Duodenal mucosa (tissue), 2 donors: Measurements from ENCODE around the gene NKX6-2.
"Not testable (repeated sequence)": the region's sequence is repeated elsewhere in the genome, so short reads cannot be mapped to it uniquely, and the experiment has no call there.

ENCODE experiments used
- H3K27ac ChIP-seq: one replicate; pipeline ENCODE4 v1.7.0; 2013; ENCODE audit warnings: low read depth, low read length
- H3K27me3 ChIP-seq, 2 donors: one replicate each; pipeline ENCODE4 v1.7.0; 2013; ENCODE audit warnings: low read length in 2 of 2, control low read depth in 1 of 2; ENCODE audit not compliant: insufficient read depth in 2 of 2, control insufficient read depth in 1 of 2
- H3K36me3 ChIP-seq, 2 donors: one replicate each; pipeline ENCODE4 v1.7.0; 2013; ENCODE audit warnings: low read length in 2 of 2, control low read depth in 1 of 2; ENCODE audit not compliant: insufficient read depth in 2 of 2, control insufficient read depth in 1 of 2
- H3K4me1 ChIP-seq, 2 donors: one replicate each; pipeline ENCODE4 v1.7.0; 2013; ENCODE audit warnings: low read length in 2 of 2, control low read depth in 1 of 2; ENCODE audit not compliant: insufficient read depth in 2 of 2, control insufficient read depth in 1 of 2
- H3K4me3 ChIP-seq, 2 donors: one replicate each; pipeline ENCODE4 v1.7.0; 2013; ENCODE audit warnings: low read length in 2 of 2, low read depth in 1 of 2
- H3K9ac ChIP-seq, 2 donors: one replicate each; pipeline ENCODE4 v1.7.0; 2013; ENCODE audit warnings: low read length in 2 of 2, low read depth in 1 of 2
- H3K9me3 ChIP-seq, 2 donors: one replicate each; pipeline ENCODE4 v1.7.0; 2013; ENCODE audit warnings: low read length in 2 of 2, control low read depth in 1 of 2; ENCODE audit not compliant: control insufficient read depth in 1 of 2

Gene NKX6-2

DNA sequence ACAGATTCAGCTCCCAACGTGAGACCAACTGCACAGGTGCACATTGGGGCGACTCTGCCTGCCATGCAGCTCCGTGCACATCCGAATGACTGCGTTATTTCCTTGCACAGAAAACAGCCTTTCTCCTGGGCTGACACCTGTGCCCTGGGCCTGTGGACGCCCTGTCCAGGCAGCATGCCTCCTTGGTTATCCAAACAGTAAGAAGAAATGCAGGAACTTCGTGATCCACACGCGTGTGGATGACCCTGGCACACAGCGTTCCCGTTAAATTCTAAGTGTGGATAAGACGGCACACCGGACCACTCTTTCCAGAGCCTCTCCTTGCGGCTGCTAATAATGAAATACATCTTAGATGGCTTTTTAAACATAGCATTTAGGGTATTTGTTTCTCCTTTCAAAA is 39.6 kb downstream of the NKX6-2 start:
- Histone ChIP-seq H3K4me1 (no peaks in the 10 kb centered on the region), H3K9me3 (no peaks in the 10 kb centered on the region), H3K27ac (no peak overlapping the region), H3K9ac (no peak overlapping the region), H3K27me3 (no peaks in the 10 kb centered on the region), H3K36me3 (peaks cover 0 to 25% of the 10 kb centered on the region in 2 donors), H3K4me3 (no peak overlapping the region)

DNA sequence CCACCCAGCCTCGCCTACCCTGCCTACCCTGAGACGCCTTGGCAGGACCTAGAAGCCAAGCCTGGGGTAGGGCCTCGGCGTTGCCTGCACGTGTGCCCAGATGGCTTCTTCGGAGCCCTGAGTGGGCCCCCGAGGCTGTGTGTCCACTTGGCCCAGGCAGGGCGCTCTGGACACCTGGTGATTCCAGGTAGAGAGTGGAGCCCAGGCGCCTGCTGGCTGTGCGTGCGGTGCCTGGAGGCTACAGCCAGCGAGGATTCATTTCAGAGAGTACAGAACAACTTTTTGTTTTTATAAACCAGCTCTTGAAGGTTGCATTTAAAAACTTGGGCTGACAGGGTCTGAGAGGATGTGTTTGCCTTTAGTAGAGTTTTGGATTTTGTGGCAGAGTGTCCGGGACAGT is 40.0 kb downstream of the NKX6-2 start:
- Histone ChIP-seq H3K4me1 (no peaks in the 10 kb centered on the region), H3K9me3 (no peaks in the 10 kb centered on the region), H3K36me3 (peaks cover 0 to 27% of the 10 kb centered on the region in 2 donors), H3K27me3 (no peaks in the 10 kb centered on the region), H3K27ac (no peak overlapping the region), H3K4me3 (no peak overlapping the region), H3K9ac (no peak overlapping the region)

DNA sequence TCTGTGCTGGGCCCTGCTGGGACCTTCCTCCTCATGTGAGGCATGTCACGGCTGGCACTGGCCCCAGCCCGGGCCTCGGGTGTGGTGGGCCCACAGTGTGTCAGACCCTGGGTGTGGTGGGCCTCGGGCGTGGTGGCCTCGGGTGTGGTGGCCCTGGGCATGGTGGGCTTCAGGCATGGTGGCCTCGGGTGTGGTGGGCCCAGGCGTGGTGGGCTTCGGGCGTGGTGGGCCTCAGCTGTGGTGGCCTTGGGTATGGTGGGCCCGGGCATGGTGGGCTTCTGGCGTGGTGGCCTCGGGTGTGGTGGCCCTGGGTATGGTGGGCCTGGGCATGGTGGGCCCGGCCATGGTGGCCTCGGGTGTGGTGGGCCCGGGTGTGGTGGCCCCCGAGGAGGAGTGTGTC is 40.4 kb downstream of the NKX6-2 start:
- Histone ChIP-seq H3K9me3 (no peaks in the 10 kb centered on the region), H3K27me3 (no peaks in the 10 kb centered on the region), H3K4me1 (no peaks in the 10 kb centered on the region), H3K36me3 (peaks cover 0 to 22% of the 10 kb centered on the region in 2 donors), H3K27ac (no peak overlapping the region), H3K9ac (no peak overlapping the region), H3K4me3 (no peak overlapping the region)

DNA sequence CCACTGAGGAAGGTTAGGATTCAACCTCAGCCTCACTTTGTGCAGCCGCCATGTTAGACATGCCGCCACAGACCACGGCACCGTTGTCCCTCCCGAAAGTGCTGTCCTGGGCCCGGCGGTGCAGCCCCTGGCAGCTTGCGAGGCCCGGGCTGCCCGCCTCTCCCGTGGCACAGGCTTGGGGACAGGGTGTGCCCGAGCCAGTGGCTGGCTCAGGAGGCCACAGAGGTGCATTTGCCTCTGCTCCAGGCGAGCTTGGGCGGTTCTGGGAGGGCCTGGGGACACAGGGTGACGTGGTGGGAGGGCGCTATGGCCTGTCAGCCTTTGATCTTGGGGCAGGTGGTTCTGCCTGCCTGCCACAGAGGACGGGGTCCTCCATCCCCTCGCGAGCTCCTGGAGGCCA is 41.1 kb downstream of the NKX6-2 start:
- Histone ChIP-seq H3K27me3 (no peaks in the 10 kb centered on the region), H3K4me3 (no peak overlapping the region), H3K4me1 (peaks cover 0 to 3% of the 10 kb centered on the region in 2 donors), H3K27ac (no peak overlapping the region), H3K9ac (no peak overlapping the region), H3K36me3 (peaks cover 0 to 15% of the 10 kb centered on the region in 2 donors), H3K9me3 (no peaks in the 10 kb centered on the region)

DNA sequence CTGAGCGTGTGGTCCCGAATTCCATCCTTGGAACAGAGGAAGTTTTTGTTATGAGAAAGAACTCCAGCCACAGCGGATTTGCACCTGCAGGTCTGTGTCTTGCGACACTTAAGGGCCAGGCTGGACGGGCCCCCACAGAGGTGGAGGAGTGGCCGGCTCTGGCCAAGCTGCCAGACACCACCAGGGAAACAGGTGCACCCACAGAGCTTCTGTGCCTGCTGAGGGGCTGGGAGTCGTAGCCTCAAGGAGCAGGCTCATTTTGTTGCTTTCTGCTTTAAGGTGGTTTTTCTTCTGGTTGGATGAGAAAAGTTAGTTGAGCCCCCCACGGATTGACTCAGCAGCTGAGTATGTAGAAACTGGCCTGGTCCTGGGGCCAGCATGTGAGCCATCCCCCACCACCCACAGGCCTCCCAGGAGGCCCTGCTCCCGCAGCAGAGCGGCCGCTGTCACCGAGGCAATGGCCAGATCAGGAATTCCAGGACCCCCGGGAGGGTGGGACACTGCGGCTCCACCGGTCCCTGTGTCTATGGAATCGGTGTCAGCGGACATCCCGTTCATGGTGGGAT is 41.9 kb downstream of the NKX6-2 start:
- Histone ChIP-seq H3K36me3 (peaks cover 0 to 11% of the 10 kb centered on the region in 2 donors), H3K9me3 (no peaks in the 10 kb centered on the region), H3K27ac (no peak overlapping the region), H3K9ac (no peak overlapping the region), H3K4me3 (no peak overlapping the region), H3K27me3 (no peaks in the 10 kb centered on the region), H3K4me1 (peaks cover 0 to 3% of the 10 kb centered on the region in 2 donors)

DNA sequence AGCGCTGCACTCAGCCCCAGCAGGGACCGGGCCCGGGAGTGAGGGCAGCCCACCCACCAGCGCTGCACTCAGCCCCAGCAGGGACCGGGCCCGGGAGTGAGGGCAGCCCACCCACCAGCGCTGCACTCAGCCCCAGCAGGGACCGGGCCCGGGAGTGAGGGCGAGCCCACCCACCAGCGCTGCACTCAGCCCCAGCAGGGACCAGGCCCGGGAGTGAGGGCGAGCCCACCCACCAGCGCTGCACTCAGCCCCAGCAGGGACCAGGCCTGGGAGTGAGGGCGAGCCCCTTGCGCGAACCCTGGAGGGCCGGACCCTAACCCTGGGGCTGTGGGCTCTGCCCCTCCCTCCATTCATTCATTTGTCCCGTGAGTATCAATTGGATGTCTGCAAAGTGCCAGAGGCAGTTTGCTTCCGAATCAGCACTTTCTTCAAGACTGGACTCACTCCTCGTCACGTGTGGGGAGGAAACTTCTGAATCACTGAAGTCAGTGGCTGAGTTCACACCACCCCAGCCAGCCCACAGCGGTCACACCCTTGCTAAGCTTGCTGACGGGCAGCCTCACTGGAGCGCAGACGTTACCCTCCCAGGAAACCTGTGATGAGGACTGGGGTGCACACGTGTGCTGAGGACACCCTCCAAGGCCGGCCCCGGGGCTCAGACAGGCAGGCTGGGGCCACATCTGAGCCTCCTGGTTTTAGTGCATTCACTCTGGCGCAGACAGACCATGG is 42.6 kb downstream of the NKX6-2 start:
- H3K27ac ChIP-seq, H3K27me3 ChIP-seq, H3K4me1 ChIP-seq, H3K9me3 ChIP-seq, H3K9ac ChIP-seq, H3K4me3 ChIP-seq: not testable (repeated sequence)
- peaks cover 0 to 11% of the 10 kb centered on the region in 2 donors for H3K36me3 ChIP-seq

DNA sequence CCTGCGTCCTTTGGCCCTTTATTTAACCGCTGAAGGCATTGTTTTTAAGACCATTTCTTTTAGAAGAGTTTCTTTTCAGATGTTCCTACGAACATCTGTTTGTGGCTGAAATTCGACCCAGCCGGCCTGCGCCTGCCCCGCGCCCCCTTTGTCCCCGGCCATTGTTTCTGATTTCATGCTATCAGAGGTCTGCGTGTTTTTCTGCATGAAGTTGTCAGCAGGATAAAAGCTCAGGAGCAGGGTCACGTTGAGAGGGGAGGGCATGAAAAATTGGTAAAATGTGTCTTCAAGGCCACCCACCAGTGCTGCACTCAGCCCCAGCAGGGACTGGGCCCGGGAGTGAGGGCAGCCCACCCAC is 43.1 kb downstream of the NKX6-2 start:
- H3K4me1 ChIP-seq: peaks cover 0 to 3% of the 10 kb centered on the region in 2 donors
- no peak overlapping the region for H3K9ac ChIP-seq
- no peak overlapping the region for H3K4me3 ChIP-seq
- no peaks in the 10 kb centered on the region for H3K9me3 ChIP-seq
- H3K27me3 ChIP-seq: no peaks in the 10 kb centered on the region
- H3K36me3 ChIP-seq: peaks cover 0 to 11% of the 10 kb centered on the region in 2 donors
- H3K27ac ChIP-seq: no peak overlapping the region

DNA sequence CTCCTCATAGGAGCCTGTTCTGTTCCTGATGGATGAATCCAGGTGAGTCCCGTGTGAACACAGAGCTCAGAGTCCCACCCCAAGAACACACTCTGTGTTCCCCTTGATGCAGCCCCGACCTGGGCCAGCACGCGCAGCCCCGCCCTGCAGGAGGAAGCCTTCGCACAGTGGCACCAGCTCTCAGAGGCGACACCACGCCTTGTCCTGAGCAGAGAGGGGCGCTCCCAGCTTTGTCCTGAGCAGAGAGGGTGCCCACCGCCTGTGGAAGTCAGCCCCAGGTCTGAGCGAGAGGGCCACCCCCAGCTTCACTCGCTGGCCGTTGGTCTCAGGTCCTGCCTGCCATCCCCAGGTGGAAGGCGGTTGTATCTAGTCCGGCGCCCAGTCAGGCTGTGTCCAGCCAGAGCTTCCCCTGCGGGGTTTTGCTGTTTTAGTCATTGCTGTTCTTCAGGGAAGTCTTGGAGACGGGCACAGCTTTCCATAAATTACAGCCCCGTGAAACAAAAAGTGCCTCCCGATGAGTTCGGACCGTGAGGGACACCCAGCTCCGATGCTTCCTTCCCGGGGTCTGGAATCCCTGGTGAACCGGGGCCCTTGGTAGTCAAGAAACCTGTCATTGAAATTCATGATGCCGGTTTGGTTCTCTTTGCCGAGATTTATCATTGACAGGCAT is 43.6 kb downstream of the NKX6-2 start:
- Histone ChIP-seq H3K4me1 (peaks cover 0 to 3% of the 10 kb centered on the region in 2 donors), H3K4me3 (no peak overlapping the region), H3K27ac (no peak overlapping the region), H3K9me3 (no peaks in the 10 kb centered on the region), H3K36me3 (peaks cover 0 to 11% of the 10 kb centered on the region in 2 donors), H3K9ac (no peak overlapping the region), H3K27me3 (no peaks in the 10 kb centered on the region)

DNA sequence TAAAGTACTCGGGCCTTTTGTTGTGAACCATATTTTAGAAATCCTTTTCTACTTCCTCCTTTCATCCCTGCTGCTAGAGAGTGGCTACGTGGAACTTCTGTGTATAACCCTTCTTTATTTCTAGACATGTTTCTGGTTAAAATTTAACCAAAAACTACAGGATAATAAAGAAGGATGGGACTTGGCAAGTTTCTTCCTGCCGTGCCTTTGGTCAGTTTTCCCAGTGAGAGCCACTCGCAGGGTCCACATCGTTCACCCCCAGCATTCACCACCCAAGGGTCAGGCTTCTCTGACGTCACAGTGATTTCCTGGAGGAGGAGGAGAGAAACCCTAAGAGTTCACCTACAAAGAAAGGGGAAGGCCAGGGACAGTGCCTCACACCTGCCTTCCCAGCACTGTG is 45.4 kb downstream of the NKX6-2 start:
- Histone ChIP-seq H3K4me3 (no peak overlapping the region), H3K9ac (no peak overlapping the region), H3K4me1 (peaks cover 0 to 3% of the 10 kb centered on the region in 2 donors), H3K36me3 (peaks cover 4 to 19% of the 10 kb centered on the region in 2 donors), H3K27me3 (no peaks in the 10 kb centered on the region), H3K27ac (no peak overlapping the region), H3K9me3 (no peaks in the 10 kb centered on the region)

DNA sequence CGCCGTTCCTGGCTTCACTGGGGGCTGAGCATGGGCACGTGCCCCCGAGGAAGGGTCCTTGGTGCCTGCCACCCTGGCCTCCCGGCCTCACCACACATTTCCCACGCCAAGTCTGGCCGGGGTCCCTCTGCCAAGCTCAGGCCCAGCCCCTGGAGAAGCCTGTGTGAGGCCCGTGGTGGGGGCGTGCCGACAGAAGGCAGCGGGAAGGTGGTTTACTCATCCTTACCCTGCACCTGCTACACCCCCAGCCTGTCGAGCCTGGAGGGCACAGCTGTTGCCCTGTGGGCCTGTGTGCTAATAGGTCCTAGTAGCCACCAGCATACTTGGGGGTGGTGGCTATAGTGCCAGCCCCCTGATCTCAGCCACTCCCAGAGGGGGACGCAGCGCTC is 46.7 kb downstream of the NKX6-2 start:
- Histone ChIP-seq H3K4me3 (no peak overlapping the region), H3K9ac (no peak overlapping the region), H3K36me3 (peaks cover 4 to 20% of the 10 kb centered on the region in 2 donors), H3K27me3 (no peaks in the 10 kb centered on the region), H3K4me1 (peaks cover 0 to 3% of the 10 kb centered on the region in 2 donors), H3K9me3 (no peaks in the 10 kb centered on the region), H3K27ac (no peak overlapping the region)
